Bronchial epithelial cell (primary cell): ENCODE results near the gene F2RL3. TPM values are rescaled to one million over a fixed set of nuclear protein-coding genes. Genes with fewer than 3 reads are reported as not detected.

Experiments used
- DNase-seq: peaks from one replicate; pipeline ENCODE4 v3.0.0-alpha.2; 2010; ENCODE audit warnings: low read depth
- FAIRE-seq: peaks from 2 replicates; lab custom pipeline; 2011; peaks lifted over from hg19 to GRCh38; lab: Jason Lieb, UNC
- H3K27me3 ChIP-seq: 2 replicates; pipeline ENCODE4 v1.5.1; 2011; ENCODE audit warnings: low read length; ENCODE audit not compliant: control insufficient read depth, insufficient read depth
- H3K36me3 ChIP-seq: 2 replicates; pipeline ENCODE4 v1.5.1; 2011; ENCODE audit warnings: low read length; ENCODE audit not compliant: control insufficient read depth, insufficient read depth
- H3K4me3 ChIP-seq: 2 replicates; pipeline ENCODE4 v1.5.1; 2011; ENCODE audit warnings: mild to moderate bottlenecking, low read depth, low read length, control low read depth
- total RNA-seq: library from RNA; depleted of rRNA; stranded (reverse); fragments of >200 nt; gene quantifications from 2 replicates; pipeline ENCODE4 v1.2.1, GENCODE V29; 2014
- TF ChIP-seq, protein P1 (sequence below): IDR thresholded peaks from 2 replicates; pipeline ENCODE4 v1.5.1; 2011; ENCODE audit warnings: mild to moderate bottlenecking, moderate library complexity, low read length, control low read depth, inconsistent platforms; ENCODE audit not compliant: insufficient read depth, severe bottlenecking

The F2RL3 gene
- total RNA-seq, 1 donor from 2014 or later: not detected

GRCh38 chr19:16921766-16922591, 33.2 kb downstream of the F2RL3 start:
- Histone ChIP-seq H3K4me3 (no peak overlapping the region), H3K27me3 (no peaks in the 10 kb centered on the region), H3K36me3 (no peaks in the 10 kb centered on the region)
- DNase-seq (no peak), FAIRE-seq (no peak)
- TF ChIP-seq, protein P1, sequence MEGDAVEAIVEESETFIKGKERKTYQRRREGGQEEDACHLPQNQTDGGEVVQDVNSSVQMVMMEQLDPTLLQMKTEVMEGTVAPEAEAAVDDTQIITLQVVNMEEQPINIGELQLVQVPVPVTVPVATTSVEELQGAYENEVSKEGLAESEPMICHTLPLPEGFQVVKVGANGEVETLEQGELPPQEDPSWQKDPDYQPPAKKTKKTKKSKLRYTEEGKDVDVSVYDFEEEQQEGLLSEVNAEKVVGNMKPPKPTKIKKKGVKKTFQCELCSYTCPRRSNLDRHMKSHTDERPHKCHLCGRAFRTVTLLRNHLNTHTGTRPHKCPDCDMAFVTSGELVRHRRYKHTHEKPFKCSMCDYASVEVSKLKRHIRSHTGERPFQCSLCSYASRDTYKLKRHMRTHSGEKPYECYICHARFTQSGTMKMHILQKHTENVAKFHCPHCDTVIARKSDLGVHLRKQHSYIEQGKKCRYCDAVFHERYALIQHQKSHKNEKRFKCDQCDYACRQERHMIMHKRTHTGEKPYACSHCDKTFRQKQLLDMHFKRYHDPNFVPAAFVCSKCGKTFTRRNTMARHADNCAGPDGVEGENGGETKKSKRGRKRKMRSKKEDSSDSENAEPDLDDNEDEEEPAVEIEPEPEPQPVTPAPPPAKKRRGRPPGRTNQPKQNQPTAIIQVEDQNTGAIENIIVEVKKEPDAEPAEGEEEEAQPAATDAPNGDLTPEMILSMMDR: no peak

DNA sequence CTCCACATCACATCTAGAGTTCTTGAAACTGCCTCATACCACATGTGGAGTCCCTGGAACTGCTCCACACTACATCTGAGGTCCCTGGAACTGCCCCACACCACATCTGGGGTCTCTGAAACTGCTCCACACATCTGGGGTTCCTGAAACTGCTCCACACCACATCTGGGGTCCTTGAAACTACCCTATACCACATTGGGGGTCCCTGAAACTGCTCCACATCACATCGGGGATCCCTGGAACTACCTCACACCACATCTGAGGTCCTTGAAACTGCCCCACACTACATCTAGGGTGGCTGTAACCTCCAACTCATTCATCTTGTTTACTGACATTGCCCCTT, 33.8 kb downstream of the F2RL3 start:
- no peak overlapping the region for H3K4me3 ChIP-seq
- DNase-seq (no peak), FAIRE-seq (peak; percentile 88)
- no peaks in the 10 kb centered on the region for H3K36me3 ChIP-seq
- TF ChIP-seq, protein P1: no peak
- H3K27me3 ChIP-seq: no peaks in the 10 kb centered on the region

GRCh38 chr19:16922949-16923348, 34.1 kb downstream of the F2RL3 start:
- no peak overlapping the region for H3K4me3 ChIP-seq
- H3K27me3 ChIP-seq: no peaks in the 10 kb centered on the region
- no peaks in the 10 kb centered on the region for H3K36me3 ChIP-seq
- FAIRE-seq: no peak
- no peak for DNase-seq
- TF ChIP-seq, protein P1: no peak

- no peaks in the 10 kb centered on the region for H3K36me3 ChIP-seq
- no peak for FAIRE-seq
- DNase-seq: no peak
- no peaks in the 10 kb centered on the region for H3K27me3 ChIP-seq
- TF ChIP-seq, protein P1: no peak
- no peak overlapping the region for H3K4me3 ChIP-seq
Measured at GRCh38 chr19:16927883-16928282, 39.1 kb downstream of the F2RL3 start.

DNA sequence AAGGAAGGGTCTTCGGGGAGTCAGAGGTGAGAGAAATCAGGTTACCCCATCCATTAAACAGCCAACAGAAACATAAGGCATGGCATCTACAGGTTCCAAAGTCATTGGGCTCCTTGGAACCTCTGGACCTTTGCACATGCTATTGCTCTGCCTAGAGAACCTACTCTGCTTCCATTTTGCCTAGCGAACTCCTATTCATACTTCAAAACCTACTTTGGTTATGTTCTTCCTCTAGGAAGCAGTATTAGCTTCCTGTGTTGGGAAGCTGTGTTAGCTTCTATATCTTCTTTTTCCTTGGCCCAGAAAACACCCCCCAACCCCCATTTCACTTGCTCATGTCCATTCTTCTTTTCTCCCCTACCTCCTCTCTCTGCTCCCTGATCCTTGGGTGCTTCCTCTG, 39.6 kb downstream of the F2RL3 start:
- Histone ChIP-seq H3K36me3 (no peaks in the 10 kb centered on the region), H3K4me3 (no peak overlapping the region), H3K27me3 (no peaks in the 10 kb centered on the region)
- no peak for DNase-seq
- FAIRE-seq: no peak
- TF ChIP-seq, protein P1: no peak
